ENCODE data around the gene MDC1. TPM values are rescaled to one million over a fixed set of nuclear protein-coding genes. Genes with fewer than 3 reads are reported as not detected.
"Not testable (repeated sequence)": the region's sequence is repeated elsewhere in the genome, so short reads cannot be mapped to it uniquely, and the experiment has no call there.

Gene MDC1
- total RNA-seq, 2 experiments from 2014 or later, result 79.5 to 88.7 TPM

- intact Hi-C loops (cut with micrococcal nuclease), result no loop called here
- H3K4me3 Mint-ChIP-seq, result no peak overlapping the region
- H3K4me1 Mint-ChIP-seq (ENCODE audit: low read depth), result peaks cover 39% of the 10 kb centered on the region
- ChIA-PET CTCF (interaction anchor here (0.7 to 1.3 kb wide), 4 partner anchors 11 to 320 kb away, joined by 3 to 5 read pairs (median 4); no protein-coding TSS in a partner anchor), POLR2A (interaction anchor here (0.7 to 2.1 kb wide), 3 partner anchors 9 to 21 kb away, joined by 4 to 6 read pairs (median 6); no protein-coding TSS in a partner anchor)
- DNase-seq, result no peak
- no peaks in the 10 kb centered on the region for H3K27me3 Mint-ChIP-seq
- H3K9me3 Mint-ChIP-seq, result no peaks in the 10 kb centered on the region
- H3K36me3 Mint-ChIP-seq, result no peaks in the 10 kb centered on the region
- H3K27ac Mint-ChIP-seq, result peak overlapping the region; percentile 47
Measured at GRCh38 chr6:30759575-30760239, 42.6 kb upstream of the MDC1 start.

GRCh38 chr6:30757261-30757904 is 40.3 kb upstream of the MDC1 start:
- POLR2A ChIA-PET, result interaction anchor here (0.5 kb wide), 1 partner anchor 22 kb away, joined by 3 read pairs; no protein-coding TSS in a partner anchor

GRCh38 chr6:30756405-30757003 is 39.4 kb upstream of the MDC1 start:
- H3K9me3 Mint-ChIP-seq; H3K36me3 Mint-ChIP-seq; DNase-seq; intact Hi-C loops (cut with micrococcal nuclease); H3K27ac Mint-ChIP-seq; H3K4me3 Mint-ChIP-seq; H3K27me3 Mint-ChIP-seq: not testable (repeated sequence)
- peaks cover 24% of the 10 kb centered on the region for H3K4me1 Mint-ChIP-seq (ENCODE audit: low read depth)
- CTCF ChIA-PET, result interaction anchor here (1.0 to 1.2 kb wide), 2 partner anchors 12 to 13 kb away, joined by 3 to 4 read pairs; no protein-coding TSS in a partner anchor
- POLR2A ChIA-PET, result interaction anchor here (0.6 kb wide), 1 partner anchor 54 kb away, joined by 3 read pairs; no protein-coding TSS in a partner anchor

More at GRCh38 chr6:30757261-30757904, 40.3 kb upstream of the MDC1 start:
- Mint-ChIP-seq H3K4me1 (ENCODE audit: low read depth) (peaks cover 30% of the 10 kb centered on the region), H3K27me3 (no peaks in the 10 kb centered on the region), H3K4me3 (no peak overlapping the region), H3K36me3 (no peaks in the 10 kb centered on the region), H3K27ac (no peak overlapping the region), H3K9me3 (no peaks in the 10 kb centered on the region)
- intact Hi-C loops (cut with micrococcal nuclease), result no loop called here
- CTCF ChIA-PET, result interaction anchor here (1.0 to 1.1 kb wide), 2 partner anchors 14 to 71 kb away, joined by 3 read pairs; no protein-coding TSS in a partner anchor
- no peak for DNase-seq

GRCh38 chr6:30754631-30755030 is 37.5 kb upstream of the MDC1 start:
- CTCF ChIA-PET, result interaction anchor here (0.7 to 1.1 kb wide), 2 partner anchors 76 to 82 kb away, joined by 3 read pairs; partner anchors contain the start of gene DHX16
- Mint-ChIP-seq H3K27me3 (no peaks in the 10 kb centered on the region), H3K4me3 (no peak overlapping the region), H3K36me3 (no peaks in the 10 kb centered on the region), H3K4me1 (ENCODE audit: low read depth) (peaks cover 16% of the 10 kb centered on the region), H3K9me3 (no peaks in the 10 kb centered on the region), H3K27ac (no peak overlapping the region)
- POLR2A ChIA-PET, result interaction anchor here (1.0 to 1.1 kb wide), 2 partner anchors 10 to 57 kb away, joined by 3 to 4 read pairs; partner anchors contain the start of gene IER3
- DNase-seq, result no peak
- intact Hi-C loops (cut with micrococcal nuclease), result no loop called here

GRCh38 chr6:30752157-30752927 is 35.3 kb upstream of the MDC1 start:
- no peak overlapping the region for H3K27ac Mint-ChIP-seq
- DNase-seq, result no peak
- POLR2A ChIA-PET, result interaction anchor here (0.8 to 1.6 kb wide), 2 partner anchors 8 to 24 kb away, joined by 3 to 5 read pairs; partner anchors contain the start of gene IER3
- CTCF ChIA-PET, result interaction anchor here (0.6 to 0.7 kb wide), 2 partner anchors 21 to 70 kb away, joined by 3 to 4 read pairs; no protein-coding TSS in a partner anchor
- H3K9me3 Mint-ChIP-seq, result no peaks in the 10 kb centered on the region
- H3K36me3 Mint-ChIP-seq, result no peaks in the 10 kb centered on the region
- intact Hi-C loops (cut with micrococcal nuclease), result no loop called here
- no peaks in the 10 kb centered on the region for H3K27me3 Mint-ChIP-seq
- peaks cover 21% of the 10 kb centered on the region for H3K4me1 Mint-ChIP-seq (ENCODE audit: low read depth)
- no peak overlapping the region for H3K4me3 Mint-ChIP-seq

- H3K27ac Mint-ChIP-seq, result no peak overlapping the region
- intact Hi-C loops (cut with micrococcal nuclease), result no loop called here
- CTCF ChIA-PET, result no interaction called here
- POLR2A ChIA-PET, result no interaction called here
- H3K27me3 Mint-ChIP-seq, result no peaks in the 10 kb centered on the region
- H3K9me3 Mint-ChIP-seq, result no peaks in the 10 kb centered on the region
- no peak overlapping the region for H3K4me3 Mint-ChIP-seq
- DNase-seq, result no peak
- no peaks in the 10 kb centered on the region for H3K36me3 Mint-ChIP-seq
- H3K4me1 Mint-ChIP-seq (ENCODE audit: low read depth), result peaks cover 25% of the 10 kb centered on the region
Measured at GRCh38 chr6:30750379-30750668, 33.2 kb upstream of the MDC1 start.

GRCh38 chr6:30749554-30750378 is 32.7 kb upstream of the MDC1 start:
- no peaks in the 10 kb centered on the region for H3K9me3 Mint-ChIP-seq
- H3K4me3 Mint-ChIP-seq, result no peak overlapping the region
- peaks cover 31% of the 10 kb centered on the region for H3K4me1 Mint-ChIP-seq (ENCODE audit: low read depth)
- no peaks in the 10 kb centered on the region for H3K36me3 Mint-ChIP-seq
- intact Hi-C loops (cut with micrococcal nuclease), result no loop called here
- H3K27me3 Mint-ChIP-seq, result no peaks in the 10 kb centered on the region
- ChIA-PET CTCF (no interaction called here), POLR2A (no interaction called here)
- H3K27ac Mint-ChIP-seq, result no peak overlapping the region
- no peak for DNase-seq

GRCh38 chr6:30748851-30749540 is 31.9 kb upstream of the MDC1 start:
- H3K4me3 Mint-ChIP-seq, result no peak overlapping the region
- ChIA-PET POLR2A (no interaction called here), CTCF (interaction anchor here (0.8 kb wide), 1 partner anchor 10 kb away, joined by 3 read pairs; no protein-coding TSS in a partner anchor)
- H3K27ac Mint-ChIP-seq, result no peak overlapping the region
- no peaks in the 10 kb centered on the region for H3K9me3 Mint-ChIP-seq
- intact Hi-C loops (cut with micrococcal nuclease), result no loop called here
- H3K36me3 Mint-ChIP-seq, result peaks cover 4% of the 10 kb centered on the region
- H3K27me3 Mint-ChIP-seq, result no peaks in the 10 kb centered on the region
- no peak for DNase-seq
- H3K4me1 Mint-ChIP-seq (ENCODE audit: low read depth), result peaks cover 32% of the 10 kb centered on the region

GRCh38 chr6:30747902-30748769 is 31.1 kb upstream of the MDC1 start:
- Mint-ChIP-seq H3K36me3 (peaks cover 12% of the 10 kb centered on the region), H3K9me3 (no peaks in the 10 kb centered on the region), H3K27ac (no peak overlapping the region), H3K27me3 (no peaks in the 10 kb centered on the region), H3K4me1 (ENCODE audit: low read depth) (peaks cover 32% of the 10 kb centered on the region), H3K4me3 (no peak overlapping the region)
- no peak for DNase-seq
- intact Hi-C loops (cut with micrococcal nuclease), result no loop called here
- POLR2A ChIA-PET, result interaction anchor here (0.9 to 1.2 kb wide), 2 partner anchors 21 to 62 kb away, joined by 4 read pairs; no protein-coding TSS in a partner anchor
- CTCF ChIA-PET, result interaction anchor here (0.8 to 1.2 kb wide), 2 partner anchors 11 to 19 kb away, joined by 3 to 4 read pairs; no protein-coding TSS in a partner anchor

- no peaks in the 10 kb centered on the region for H3K9me3 Mint-ChIP-seq
Measured at GRCh38 chr6:30747300-30747687, 30.2 kb upstream of the MDC1 start.

More at GRCh38 chr6:30747300-30747687, 30.2 kb upstream of the MDC1 start:
- H3K4me1 Mint-ChIP-seq (ENCODE audit: low read depth), result peaks cover 29% of the 10 kb centered on the region
- ChIA-PET CTCF (interaction anchor here (1.0 to 1.3 kb wide), 5 partner anchors 19 to 332 kb away, joined by 3 to 4 read pairs (median 4); no protein-coding TSS in a partner anchor), POLR2A (interaction anchor here (0.7 to 1.2 kb wide), 3 partner anchors 17 to 63 kb away, joined by 3 to 4 read pairs (median 4); no protein-coding TSS in a partner anchor)
- H3K27ac Mint-ChIP-seq, result no peak overlapping the region
- intact Hi-C loops (cut with micrococcal nuclease), result no loop called here
- no peak for DNase-seq
- H3K27me3 Mint-ChIP-seq, result no peaks in the 10 kb centered on the region
- no peak overlapping the region for H3K4me3 Mint-ChIP-seq
- peaks cover 18% of the 10 kb centered on the region for H3K36me3 Mint-ChIP-seq
